Islet precursor cell (in vitro differentiated cells): Measurements from ENCODE around the gene PRR7.

Source experiments
- DNase-seq: peaks from one replicate; pipeline ENCODE4 v3.0.0-alpha.2; 2018

Gene PRR7

DNA sequence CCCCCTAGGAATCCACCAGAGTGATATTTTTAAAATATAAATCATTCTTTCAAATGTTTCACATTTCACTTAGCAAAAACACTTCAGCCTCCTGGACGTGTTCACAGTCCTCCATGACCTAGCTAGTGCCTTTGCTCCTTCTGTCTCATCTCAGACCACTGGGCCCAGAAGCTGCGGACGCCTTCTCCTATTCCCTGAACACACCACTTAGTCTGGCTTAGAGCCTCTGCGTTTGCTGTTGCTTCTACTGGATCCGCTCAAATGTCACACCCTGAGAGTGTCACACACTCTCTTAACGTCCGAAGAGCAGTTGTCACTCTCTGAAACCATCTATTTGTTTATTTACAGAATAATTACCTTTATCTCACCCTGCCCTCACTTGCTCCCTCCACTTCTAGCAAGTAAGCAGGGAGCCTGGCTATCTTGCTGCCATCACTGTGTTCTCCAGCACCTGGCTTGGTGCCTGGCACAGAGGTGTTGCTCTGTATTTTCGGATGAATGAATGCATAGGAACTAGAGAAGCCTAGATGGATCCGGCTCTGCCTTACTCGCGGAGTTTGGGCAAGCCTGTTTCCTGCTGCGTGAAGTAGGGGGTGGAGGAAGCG is 21.3 kb upstream of the PRR7 start:
- DNase-seq: no peak

DNA sequence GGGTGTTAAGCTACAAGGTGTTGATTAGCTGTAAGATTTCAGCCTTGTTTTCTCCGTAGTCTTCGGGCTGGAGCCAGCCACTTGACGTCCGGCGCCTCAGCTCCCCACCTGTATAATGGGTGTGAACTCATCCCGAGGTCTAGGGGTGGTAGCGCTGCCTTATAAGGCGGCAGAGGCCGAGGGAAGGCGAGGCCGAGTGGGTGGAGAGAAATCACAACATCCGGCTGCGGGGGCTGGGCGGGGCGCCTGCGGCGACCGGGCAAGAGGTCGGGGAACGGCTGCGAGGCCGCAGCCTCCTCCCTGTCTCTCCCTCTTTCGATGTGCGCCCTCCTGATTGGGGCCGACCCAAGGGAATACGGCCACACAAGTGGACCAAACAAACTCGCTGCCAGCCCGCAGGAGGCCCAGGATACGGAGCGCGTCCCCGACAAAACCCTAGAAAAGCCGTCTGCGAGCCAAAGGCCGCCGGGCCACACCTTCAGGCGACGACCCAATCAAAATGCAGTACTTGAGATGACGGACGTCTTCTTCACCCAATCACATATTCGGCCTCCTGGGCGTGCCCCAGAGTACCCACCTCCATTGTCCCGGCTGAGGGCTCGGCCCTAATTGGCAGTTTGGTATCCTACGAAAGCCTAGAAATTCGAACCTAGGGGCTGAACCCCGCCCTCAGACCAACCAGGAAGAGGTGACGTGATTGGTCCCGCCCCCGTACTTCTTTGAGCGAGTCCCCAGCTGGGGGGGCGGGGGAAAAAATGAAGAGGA is 20.6 kb upstream of the PRR7 start:
- peak; percentile 100 for DNase-seq

DNA sequence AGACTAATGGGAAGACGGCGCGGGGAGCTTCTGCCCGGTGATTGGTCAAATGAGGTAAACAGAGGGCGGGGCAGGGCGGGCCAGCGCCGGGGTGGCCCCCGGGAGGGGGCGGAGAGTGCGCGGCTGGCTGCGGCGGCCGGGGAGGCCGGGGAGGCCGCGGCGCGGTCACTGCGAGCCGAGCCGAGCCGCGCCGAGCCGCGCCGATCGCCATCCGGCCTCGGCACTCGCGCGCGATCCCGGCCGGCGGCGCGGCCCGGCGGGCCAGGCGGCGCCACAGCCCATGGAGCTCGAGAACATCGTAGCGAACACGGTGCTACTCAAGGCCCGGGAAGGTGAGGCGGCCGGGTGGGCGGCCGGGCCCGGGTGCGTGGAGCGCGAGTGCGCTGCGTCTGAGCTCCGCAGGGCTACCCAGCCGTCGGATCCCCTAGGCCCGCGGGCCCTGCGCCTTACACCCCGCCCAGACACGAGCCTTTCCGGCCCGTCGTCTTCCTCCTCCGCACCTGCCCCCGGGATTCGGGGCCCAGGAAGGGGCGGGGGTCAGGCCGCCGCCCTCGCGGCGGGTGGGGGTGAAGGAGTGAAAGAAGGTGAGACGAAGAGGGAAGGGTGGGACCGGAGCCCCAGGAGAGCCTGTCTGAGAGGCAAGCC is 19.9 kb upstream of the PRR7 start, which contains the start of gene GRK6:
GRK6 (plus strand) TSS at position 111 of the 645 bp plus-strand sequence; CDS start at position 281, 170 bp downstream.
- no peak for DNase-seq

DNA sequence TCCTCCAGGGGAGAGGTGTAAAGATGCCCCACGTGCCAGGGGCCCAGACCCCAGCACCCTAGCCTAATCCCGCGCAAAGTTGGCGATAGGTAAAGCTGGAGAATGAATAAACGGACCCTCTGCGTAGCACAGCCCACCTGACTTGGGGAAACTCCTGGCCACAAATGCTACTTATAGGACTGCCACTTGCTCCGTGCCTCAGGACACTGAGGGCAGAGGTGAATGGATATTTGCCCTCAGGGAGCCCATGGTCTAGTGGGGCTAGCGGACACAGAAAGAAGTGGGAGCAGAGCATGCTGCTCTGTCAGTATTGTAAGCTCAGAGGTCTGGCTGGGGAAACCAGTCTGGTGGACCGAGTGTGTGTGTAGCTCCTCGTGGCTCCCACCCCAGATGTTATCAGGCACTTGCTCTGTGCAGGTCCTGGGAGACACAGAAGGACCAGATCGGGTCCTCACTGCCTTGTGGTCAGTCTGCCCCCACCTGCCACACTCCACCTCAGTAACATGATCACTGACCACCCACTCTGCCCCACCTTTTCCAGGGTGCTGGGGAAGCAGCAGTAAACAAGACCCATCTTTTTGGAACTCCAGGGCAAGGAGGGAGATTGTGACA is 19.3 kb upstream of the PRR7 start:
- peak; percentile 79 for DNase-seq

DNA sequence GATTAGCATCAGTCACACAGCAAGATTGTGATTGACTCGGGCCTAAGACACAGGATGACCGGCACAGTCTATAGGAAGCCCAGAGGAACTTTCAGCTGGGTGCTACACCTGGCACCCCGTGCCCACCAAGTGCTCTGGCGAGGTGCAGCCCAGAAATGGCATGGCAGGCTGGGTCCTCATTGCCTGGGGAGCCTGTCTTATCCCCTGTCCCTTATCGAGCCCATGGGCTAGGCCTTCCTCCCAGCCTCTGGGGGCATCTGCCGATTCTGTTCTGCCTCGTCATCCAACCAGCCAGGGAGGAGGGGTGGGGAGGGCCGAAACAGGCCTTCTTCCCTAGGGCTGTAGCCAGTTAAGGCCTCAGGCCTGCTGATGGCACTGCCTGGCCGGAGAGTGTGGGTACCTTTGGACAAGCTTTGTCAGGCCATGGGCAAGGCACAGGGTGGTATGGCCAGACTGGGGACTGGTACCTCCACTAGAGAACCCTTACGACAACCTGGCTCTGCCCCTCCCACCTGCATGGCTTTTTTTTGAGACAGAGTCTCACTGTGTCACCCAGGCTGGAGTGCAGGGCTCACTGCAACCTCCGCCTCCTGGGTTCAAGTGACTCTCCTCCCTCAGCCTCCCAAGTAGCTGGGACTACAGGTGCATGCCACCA is 18.6 kb upstream of the PRR7 start:
- DNase-seq: no peak

DNA sequence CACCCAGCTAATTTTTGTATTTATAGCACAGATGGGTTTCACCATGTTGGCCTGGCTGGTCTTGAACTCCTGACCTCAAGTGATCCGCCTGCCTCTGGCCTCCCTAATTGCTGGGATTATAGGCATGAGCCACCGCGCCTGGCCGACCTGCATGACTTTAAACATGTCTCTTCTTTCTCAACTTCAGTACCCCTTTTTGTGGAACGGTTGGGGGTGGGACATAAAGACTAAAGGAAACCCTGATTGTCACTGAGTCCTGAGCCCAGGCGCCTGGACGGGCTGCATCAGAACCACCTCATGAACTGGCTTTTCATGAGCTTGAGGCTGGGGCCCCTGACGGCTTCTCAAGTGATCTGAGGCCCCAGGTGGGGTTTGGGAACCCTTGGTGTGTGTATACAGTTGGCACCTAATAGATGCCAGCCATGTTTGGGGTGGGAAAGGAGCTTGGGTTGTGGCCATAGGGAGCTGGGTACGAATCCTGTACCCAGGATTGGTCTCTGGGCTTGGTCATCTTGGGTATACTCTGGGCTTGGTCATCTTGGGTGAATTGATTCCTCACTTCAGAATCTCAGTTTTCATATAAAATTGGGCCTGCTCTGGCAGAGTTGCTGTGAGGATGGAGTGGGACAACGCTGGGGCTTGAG is 17.9 kb upstream of the PRR7 start:
- DNase-seq: no peak

DNA sequence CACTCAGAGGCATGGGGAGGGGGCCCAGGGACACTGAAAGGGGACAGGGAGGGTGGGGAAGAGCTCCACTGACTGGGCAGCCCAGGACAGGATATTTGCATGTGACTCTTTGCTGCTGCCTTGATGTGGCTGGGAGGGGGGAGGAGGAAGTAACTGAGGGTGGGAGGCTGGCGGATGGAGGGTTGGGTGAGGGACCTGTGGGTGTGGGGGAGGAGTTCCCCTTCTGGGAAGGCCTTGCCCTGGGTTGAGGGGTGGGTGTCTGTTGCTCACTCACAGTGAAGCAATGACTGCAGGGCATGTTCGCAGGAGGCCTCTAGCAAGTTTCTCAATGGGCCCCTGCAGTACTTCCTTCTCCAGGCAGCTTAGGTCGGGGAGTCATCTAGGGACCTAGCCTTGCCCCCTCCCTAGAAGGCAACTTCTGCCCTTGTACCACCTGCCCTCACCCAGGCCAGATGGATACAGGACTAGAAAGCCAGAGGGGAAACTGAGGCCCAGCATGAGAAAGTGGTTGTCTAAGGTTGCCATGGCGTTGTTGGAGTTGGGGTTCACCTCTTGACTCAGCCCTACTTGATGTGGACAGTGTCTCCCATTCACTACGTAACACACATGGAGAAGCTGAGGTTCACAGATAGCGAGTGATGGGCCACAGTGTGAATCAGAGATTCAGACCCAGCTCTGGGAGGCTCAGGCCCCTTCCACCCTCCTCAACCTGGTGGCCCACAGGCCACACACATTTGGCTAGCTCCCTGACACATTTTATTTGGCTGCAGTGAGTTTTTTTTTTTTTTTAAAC is 17.2 kb upstream of the PRR7 start:
- no peak for DNase-seq

DNA sequence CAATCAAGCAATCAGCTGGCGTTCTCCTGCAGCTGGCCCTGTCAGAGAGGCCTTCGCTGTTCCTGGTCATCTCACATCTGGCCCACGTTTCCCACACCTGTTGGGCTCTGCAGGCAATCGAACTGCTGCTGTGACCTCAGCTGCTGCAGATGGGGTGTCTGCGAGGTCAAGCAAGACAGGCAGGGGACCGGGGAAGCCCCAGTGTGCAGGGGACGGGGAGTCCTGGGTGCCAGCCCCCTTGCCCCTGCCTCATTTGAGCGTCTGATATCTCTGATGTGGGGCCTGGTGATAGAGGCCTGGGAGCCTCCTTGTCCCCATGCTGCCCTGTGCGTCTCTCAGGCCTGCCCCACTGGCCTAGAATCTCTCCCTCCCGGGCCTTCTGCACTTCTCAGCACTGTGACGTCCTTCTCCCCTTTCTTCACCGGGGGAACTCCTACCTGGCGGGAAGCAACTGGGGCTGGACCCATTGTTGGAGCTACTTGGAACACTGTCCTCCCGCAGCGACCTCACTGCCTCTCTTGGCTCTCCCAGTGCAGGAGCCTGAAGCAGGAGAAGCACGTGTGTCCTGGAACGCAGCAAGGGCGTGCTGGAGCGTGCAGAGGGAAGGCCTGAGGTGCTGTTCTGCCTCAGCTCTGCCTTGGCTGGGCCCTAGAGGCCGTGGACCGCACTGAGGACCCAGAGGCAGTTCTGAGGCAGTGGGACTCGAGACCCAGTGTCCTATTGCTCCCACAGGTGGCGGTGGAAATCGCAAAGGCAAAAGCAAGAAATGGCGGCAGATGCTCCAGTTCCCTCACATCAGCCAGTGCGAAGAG is 16.3 kb upstream of the PRR7 start:
- no peak for DNase-seq

DNA sequence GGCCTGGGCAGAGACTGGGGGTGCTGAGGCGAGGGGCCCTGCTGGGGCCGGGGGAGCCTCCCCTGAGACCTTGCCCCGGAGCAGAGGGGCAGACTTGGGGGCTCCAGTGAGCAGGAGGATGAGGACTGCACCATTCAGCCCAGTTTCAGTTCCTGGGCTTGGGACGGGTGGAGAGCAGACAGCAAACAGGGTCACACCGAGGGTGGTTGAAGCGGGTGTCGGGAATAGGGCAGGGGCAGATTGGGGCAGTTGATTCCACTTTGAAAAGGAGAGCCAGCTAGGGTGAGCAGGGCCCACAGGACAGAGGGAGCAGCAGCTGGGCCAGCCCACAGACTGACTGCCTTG is 15.7 kb upstream of the PRR7 start:
- no peak for DNase-seq

DNA sequence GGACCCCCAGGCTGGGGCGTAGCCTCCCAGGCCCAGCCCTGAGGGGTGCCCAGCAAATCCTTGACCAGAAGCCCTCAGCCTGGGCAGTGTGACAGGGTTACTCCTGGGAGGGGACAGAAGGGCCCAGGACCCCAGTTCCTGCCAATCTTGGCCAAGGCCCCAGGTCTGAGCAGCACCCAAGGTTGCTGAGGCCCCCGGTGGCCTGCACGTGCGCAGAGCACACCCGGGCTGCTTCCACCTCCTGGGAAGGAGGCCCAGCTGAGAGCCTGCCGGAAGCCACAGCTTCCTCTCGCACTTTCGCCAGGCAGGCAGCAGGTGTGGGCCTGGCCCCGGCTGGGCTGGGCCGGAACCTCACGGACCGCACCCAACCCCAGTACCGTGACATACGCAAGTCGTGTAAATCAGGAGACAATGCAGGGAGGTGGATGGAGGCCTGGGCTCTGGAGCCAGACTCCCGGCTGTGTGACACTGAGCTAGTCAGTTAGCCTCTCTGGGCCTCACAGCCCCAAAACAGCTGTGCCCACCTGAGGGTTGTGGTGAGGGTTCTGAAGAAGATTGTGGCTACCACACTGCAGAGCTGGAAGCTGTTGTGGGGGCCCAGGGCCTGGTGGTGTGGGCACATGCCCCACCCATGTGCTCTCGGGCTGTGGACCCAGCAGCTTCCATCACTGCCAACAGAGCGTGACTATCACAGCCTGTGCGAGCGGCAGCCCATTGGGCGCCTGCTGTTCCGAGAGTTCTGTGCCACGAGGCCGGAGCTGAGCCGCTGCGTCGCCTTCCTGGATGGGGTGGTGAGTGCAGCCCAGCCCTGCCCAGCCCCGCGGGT is 15.1 kb upstream of the PRR7 start:
- no peak for DNase-seq

DNA sequence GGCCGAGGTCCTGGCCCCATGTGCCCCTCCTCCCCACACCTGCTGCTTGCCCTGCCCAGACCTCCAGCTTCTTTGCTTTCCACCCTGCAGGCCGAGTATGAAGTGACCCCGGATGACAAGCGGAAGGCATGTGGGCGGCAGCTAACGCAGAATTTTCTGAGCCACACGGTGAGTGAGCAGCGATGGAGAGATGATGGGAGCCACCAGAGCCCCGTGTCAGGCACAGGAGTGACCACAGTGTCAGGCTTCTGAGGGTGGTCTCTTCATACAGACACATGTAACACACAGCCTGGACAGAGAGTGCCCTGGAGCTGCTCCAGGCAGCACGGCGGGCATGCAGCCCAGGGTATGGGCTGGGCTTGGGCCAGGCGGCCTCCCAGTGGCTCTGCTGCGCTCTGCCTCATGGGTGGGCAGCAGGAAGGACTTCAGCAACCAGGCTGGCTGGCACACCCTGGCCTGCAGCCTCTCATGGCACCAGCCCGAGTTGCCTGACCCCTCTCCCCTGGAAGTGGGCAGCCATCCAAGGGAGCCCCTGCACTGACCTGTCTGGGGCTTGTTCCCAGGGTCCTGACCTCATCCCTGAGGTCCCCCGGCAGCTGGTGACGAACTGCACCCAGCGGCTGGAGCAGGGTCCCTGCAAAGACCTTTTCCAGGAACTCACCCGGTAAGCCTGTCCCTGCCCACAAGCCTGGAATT is 14.3 kb upstream of the PRR7 start:
- DNase-seq: peak; percentile 48

DNA sequence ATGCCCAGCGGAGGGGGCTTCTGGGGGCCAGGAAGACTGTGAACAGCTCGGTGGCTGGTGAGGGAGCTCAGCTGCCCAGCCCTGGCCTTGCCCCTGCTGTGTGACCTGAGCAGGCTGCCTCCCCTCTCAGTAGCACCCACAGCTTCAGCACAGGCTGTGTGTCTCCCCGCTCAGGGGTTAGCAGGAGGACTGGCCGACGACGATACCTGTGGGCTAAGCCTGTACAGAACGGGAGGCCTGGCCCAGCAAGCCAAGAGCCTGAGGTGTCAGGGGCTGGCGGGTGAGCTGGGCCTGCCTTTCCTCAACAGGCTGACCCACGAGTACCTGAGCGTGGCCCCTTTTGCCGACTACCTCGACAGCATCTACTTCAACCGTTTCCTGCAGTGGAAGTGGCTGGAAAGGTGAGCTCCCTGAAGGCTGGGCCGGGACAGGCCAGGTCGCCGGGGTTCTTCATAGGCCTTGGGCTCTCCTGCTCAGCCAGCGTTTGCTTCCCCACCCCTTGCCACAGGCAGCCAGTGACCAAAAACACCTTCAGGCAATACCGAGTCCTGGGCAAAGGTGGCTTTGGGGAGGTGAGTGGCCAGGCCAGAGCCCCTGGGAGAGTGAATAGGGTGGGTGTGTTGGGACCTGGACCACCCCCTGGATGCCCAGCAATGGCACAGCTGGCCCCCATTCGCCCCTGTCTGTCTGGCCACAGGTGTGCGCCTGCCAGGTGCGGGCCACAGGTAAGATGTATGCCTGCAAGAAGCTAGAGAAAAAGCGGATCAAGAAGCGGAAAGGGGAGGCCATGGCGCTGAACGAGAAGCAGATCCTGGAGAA is 13.6 kb upstream of the PRR7 start:
- peak; percentile 45 for DNase-seq

DNA sequence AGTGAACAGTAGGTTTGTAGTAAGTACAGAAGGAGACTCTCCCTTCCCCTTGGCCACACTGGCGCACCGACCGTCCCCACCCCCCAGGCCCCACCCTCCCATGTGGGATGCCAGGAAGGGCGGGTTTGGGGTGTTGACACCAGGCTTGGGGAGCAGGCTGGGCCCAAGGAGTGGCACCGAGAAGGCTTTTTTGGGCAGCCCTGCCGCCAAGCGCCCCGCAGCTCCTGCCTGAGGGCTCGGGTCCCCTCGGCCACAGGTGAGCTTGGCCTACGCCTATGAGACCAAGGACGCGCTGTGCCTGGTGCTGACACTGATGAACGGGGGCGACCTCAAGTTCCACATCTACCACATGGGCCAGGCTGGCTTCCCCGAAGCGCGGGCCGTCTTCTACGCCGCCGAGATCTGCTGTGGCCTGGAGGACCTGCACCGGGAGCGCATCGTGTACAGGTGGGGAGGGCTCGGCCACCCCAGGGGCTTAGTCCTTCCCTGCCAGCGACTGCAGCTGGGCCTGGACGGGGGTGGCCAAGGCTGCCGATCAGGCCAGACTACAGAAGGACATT is 12.9 kb upstream of the PRR7 start:
- peak; percentile 40 for DNase-seq

DNA sequence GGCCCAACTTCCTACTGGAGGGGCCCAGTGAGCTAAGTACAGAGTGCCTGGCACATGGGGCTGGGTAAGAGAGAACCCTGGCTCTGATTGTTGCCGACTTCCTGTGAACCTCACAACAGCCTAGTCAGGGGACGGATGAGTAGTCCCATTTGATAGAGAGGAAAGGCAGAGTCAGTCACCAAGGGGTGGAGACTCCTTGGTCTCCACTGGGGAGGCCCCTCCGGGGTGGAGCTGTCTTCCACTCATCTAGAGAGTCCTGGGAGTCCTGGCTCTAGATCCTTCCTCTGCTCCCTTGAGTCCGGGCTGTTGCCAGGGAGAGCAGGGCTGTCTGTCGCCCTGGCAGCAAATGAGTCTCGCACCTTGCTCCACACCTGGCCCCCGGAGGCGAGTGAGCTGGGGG is 12.2 kb upstream of the PRR7 start:
- DNase-seq: peak; percentile 46

DNA sequence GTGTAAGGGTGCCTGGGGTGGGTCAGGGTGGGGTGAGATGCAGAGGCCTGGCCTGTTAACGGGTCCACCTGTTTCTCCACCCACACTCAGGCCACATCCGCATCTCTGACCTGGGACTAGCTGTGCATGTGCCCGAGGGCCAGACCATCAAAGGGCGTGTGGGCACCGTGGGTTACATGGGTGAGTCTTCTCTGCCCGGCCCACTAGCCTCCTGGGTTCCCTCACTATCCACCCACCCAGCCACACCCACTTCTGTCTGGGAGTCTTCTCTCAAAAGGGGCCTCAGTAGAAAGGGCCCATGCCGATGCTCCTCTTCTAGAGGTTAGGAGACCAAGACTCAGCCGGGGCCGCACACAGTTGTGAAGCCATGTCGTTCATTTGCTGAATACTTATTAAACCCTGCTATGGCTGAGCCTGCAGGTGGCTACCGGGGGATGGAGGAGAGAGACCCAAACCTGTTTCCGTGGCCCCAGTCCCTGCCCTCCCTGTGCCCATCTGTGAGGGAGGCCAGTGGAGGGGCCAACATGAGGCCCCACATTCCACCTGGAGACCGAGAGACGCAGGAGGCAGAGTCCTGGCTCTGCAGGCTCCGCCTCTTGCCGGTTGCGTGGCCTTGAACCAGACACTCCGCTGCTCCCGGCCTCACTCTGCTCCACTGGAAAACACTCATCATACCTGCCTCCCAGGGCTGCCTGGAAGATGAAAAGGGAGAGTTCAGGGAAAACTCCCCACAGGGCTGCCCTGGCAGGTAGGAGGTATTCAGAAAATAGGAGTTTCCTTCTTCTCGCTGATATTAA is 11.5 kb upstream of the PRR7 start:
- peak; percentile 43 for DNase-seq

DNA sequence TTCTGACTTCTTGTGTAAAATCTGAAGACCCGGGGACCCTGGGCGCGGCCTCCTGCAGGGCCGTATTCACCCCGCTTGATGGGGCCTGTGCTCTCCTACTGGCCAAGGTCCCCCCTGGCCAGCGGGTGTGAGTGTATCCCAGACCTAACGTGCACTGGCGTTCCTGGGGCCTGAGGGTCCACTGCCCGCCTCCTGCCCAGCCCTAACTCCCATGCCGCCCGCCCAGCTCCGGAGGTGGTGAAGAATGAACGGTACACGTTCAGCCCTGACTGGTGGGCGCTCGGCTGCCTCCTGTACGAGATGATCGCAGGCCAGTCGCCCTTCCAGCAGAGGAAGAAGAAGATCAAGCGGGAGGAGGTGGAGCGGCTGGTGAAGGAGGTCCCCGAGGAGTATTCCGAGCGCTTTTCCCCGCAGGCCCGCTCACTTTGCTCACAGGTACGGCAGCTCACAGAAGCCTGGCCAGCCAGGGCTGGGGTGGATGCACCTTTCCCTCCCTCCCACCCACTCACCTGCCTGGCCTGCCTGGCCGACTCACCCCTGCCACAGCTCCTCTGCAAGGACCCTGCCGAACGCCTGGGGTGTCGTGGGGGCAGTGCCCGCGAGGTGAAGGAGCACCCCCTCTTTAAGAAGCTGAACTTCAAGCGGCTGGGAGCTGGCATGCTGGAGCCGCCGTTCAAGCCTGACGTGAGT is 10.6 kb upstream of the PRR7 start:
- DNase-seq: peak; percentile 48

DNA sequence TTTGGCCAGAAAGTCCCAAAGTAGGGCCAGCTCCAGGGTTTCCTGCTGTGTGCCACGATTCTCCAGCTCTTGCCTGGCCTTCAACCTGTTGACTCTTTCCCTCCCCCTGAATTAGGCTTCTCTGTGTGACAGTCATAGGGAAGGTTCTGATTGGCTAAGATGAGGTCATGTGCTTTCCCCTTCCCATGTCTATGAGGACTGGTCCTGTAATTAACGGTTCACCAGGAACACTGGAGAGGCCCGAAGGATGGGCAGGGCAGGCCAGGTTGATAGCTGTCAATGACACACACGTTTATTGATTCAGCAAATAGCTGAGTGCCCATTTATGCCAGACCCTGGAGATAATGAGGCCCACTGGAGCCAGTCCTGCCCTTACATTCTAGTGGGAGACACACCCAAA is 9.0 kb upstream of the PRR7 start:
- DNase-seq: no peak
